Suprapubic skin (tissue), 4 donors: ENCODE results near the gene EYA2. TPM values are rescaled to one million over a fixed set of nuclear protein-coding genes. Genes with fewer than 3 reads are reported as not detected.

ENCODE experiments used
- DNase-seq, 2 donors: peaks; one replicate each; pipeline ENCODE4 v3.0.0-alpha.2; 2019; ENCODE audit warnings: low spot score in 2 of 2
- H3K27ac ChIP-seq: fragments of 200-600 bp; sonication (generic); one replicate; pipeline ENCODE4 v1.5.1; 2019
- H3K27me3 ChIP-seq: fragments of 200-600 bp; sonication (generic); one replicate; pipeline ENCODE4 v1.5.1; 2019
- H3K36me3 ChIP-seq: fragments of 200-600 bp; sonication (generic); one replicate; pipeline ENCODE4 v1.5.1; 2019
- H3K4me1 ChIP-seq: fragments of 200-600 bp; sonication (generic); one replicate; pipeline ENCODE4 v1.5.1; 2019
- H3K4me3 ChIP-seq: fragments of 200-600 bp; sonication (generic); one replicate; pipeline ENCODE4 v1.5.1; 2019; ENCODE audit warnings: mild to moderate bottlenecking
- H3K9me3 ChIP-seq: fragments of 200-600 bp; sonication (generic); one replicate; pipeline ENCODE4 v1.5.1; 2019
- CTCF ChIP-seq, 2 donors: fragments of 200-600 bp in 1 of 2; fragments of 450-650 bp in 1 of 2; sonication (generic) in 1 of 2; IDR thresholded peaks; one replicate each; pipeline ENCODE4 v1.5.1; 2016 to 2019; ENCODE audit warnings: antibody characterized with exemption in 2 of 2, mild to moderate bottlenecking in 1 of 2, moderate library complexity in 1 of 2
- EP300 ChIP-seq: sonication (generic); formaldehyde crosslinking; IDR thresholded peaks from one replicate; pipeline ENCODE4 v1.6.1; 2017; ENCODE audit warnings: antibody characterized with exemption
- POLR2A ChIP-seq, 2 donors: fragments of 450-650 bp; IDR thresholded peaks; one replicate each; pipeline ENCODE4 v1.6.1; 2017; ENCODE audit warnings: antibody characterized with exemption in 2 of 2, mild to moderate bottlenecking in 2 of 2, moderate library complexity in 2 of 2
- POLR2AphosphoS5 ChIP-seq, 3 donors: sonication (generic); formaldehyde crosslinking; IDR thresholded peaks; one replicate each; pipeline ENCODE4 v1.6.1; 2017; ENCODE audit warnings: antibody characterized with exemption in 3 of 3
- WGBS: methylation state at CpG from one replicate; pipeline ENCODE4 v1.1.5; 2018; 5-methylcytosine and 5-hydroxymethylcytosine counted together
- total RNA-seq, 4 donors: library from RNA; depleted of rRNA; stranded (reverse); fragments of >200 nt; gene quantifications; one replicate each; pipeline ENCODE4 v1.1.0, GENCODE V29; 2016

The EYA2 gene
- total RNA-seq, 4 donors from 2014 or later: 2.3 to 4.0 (median 3.3) TPM

- Histone ChIP-seq H3K36me3 (peaks cover 97% of the 10 kb centered on the region), H3K4me1 (no peaks in the 10 kb centered on the region), H3K9me3 (no peaks in the 10 kb centered on the region), H3K27me3 (no peaks in the 10 kb centered on the region), H3K27ac (no peak overlapping the region), H3K4me3 (no peak overlapping the region)
- no peak for DNase-seq
- TF ChIP-seq POLR2AphosphoS5 (IDR thresholded peaks at IDR 0.05) (no peak), POLR2A (IDR thresholded peaks at IDR 0.05) (no peak), EP300 (no peak), CTCF (IDR thresholded peaks at IDR 0.05) (no peak)
- WGBS: 86% methylated on average over 9 of the region's 9 CpGs
Observed at GRCh38 chr20:47212606-47213207, 318.1 kb downstream of the EYA2 start.

- Histone ChIP-seq H3K36me3 (peaks cover 95% of the 10 kb centered on the region), H3K4me1 (no peaks in the 10 kb centered on the region), H3K4me3 (no peak overlapping the region), H3K9me3 (no peaks in the 10 kb centered on the region), H3K27ac (no peak overlapping the region), H3K27me3 (no peaks in the 10 kb centered on the region)
- 92% methylated on average over 9 of the region's 9 CpGs for WGBS
- no peak for DNase-seq
- TF ChIP-seq POLR2AphosphoS5 (IDR thresholded peaks at IDR 0.05) (no peak), CTCF (IDR thresholded peaks at IDR 0.05) (no peak), POLR2A (IDR thresholded peaks at IDR 0.05) (no peak), EP300 (no peak)
Observed at GRCh38 chr20:47213966-47214365, 319.3 kb downstream of the EYA2 start.

GRCh38 chr20:47215653-47216397, 321.2 kb downstream of the EYA2 start:
- Histone ChIP-seq H3K9me3 (no peaks in the 10 kb centered on the region), H3K27ac (no peak overlapping the region), H3K36me3 (peaks cover 94% of the 10 kb centered on the region)

GRCh38 chr20:47216819-47217410, 322.3 kb downstream of the EYA2 start:
- Histone ChIP-seq H3K9me3 (no peaks in the 10 kb centered on the region), H3K4me3 (no peak overlapping the region), H3K36me3 (peaks cover 94% of the 10 kb centered on the region), H3K27me3 (no peaks in the 10 kb centered on the region), H3K4me1 (no peaks in the 10 kb centered on the region), H3K27ac (no peak overlapping the region)
- 81% methylated on average over 7 of the region's 7 CpGs for WGBS
- TF ChIP-seq POLR2AphosphoS5 (IDR thresholded peaks at IDR 0.05): no peak
- no peak for TF ChIP-seq CTCF (IDR thresholded peaks at IDR 0.05)
- no peak for TF ChIP-seq POLR2A (IDR thresholded peaks at IDR 0.05)
- no peak for TF ChIP-seq EP300
- no peak for DNase-seq

More at GRCh38 chr20:47215653-47216397, 321.2 kb downstream of the EYA2 start:
- TF ChIP-seq POLR2A (IDR thresholded peaks at IDR 0.05) (no peak), POLR2AphosphoS5 (IDR thresholded peaks at IDR 0.05) (no peak), CTCF (IDR thresholded peaks at IDR 0.05) (no peak), EP300 (no peak)
- DNase-seq: no peak
- WGBS: 89% methylated on average over 10 of the region's 10 CpGs
- no peak overlapping the region for H3K4me3 ChIP-seq
- H3K4me1 ChIP-seq: no peaks in the 10 kb centered on the region
- no peaks in the 10 kb centered on the region for H3K27me3 ChIP-seq
